T47D (cell line): Measurements from ENCODE around the gene MPP3.
"Not testable (repeated sequence)": the region's sequence is repeated elsewhere in the genome, so short reads cannot be mapped to it uniquely, and the experiment has no call there.

Experiments used
- DNase-seq, 2 experiments: peaks; one replicate each; pipeline versions ENCODE4 v3.0.0 to v3.0.0-alpha.2; 2011 to 2012; ENCODE audit warnings: low read depth in 1 of 2, low spot score in 1 of 2
- JUND ChIP-seq: IDR thresholded peaks from 2 replicates; pipeline ENCODE4 v1.6.1; 2012; ENCODE audit warnings: low read depth
- in situ Hi-C: cut with HindIII; loops from 2 replicates; pipeline ENCODE4 v1.10.0; 2016; ENCODE audit warnings: low sequenced_read_pairs, low pct_unique_long_range_greater_than_20kb

Gene MPP3

DNA sequence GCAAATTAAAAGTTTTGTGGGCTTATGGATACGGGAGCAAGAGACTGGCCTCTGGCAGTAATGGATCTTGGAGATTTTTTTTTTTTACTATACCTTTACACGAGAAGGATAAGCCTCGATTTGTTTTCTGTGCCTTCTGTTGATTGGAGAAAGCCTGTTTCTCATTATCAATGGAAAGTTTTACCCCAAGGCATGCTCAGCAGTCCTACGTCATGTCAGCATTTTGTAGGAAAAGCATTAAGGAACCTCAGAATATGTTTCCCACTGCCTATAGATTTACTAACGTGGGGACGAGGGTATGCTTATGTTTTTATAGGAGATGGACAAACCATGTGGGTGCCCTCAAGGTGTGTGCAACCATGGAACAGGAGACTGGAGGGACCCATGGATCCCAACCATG lies 40.9 kb upstream of the MPP3 start:
- TF ChIP-seq JUND, result no peak
- in situ Hi-C loops, result no loop called here
- no peak for DNase-seq

DNA sequence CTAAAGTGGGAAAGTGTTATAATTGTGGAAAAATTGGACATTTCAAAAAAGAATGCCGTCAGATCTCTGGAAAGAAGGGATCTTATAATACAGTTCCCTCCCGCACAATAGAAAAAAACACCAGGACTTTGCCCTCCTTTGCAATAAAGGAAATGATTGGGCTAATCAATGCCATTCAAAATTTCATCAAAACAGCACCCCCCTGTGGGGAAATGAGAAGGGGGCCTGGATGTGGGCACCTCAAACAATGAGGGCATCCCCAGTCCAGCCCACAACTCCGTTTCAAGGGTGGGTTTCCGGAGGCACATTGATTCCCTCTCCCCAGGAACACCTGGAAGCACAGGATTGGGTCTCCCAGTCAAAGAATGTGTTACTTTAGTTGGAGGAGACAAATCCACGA lies 40.1 kb upstream of the MPP3 start:
- in situ Hi-C loops, result no loop called here
- DNase-seq, result no peak
- TF ChIP-seq JUND, result no peak

GRCh38 chr17:43871946-43872690 lies 39.2 kb upstream of the MPP3 start:
- no peak for TF ChIP-seq JUND
- DNase-seq, result no peak
- in situ Hi-C loops, result no loop called here

DNA sequence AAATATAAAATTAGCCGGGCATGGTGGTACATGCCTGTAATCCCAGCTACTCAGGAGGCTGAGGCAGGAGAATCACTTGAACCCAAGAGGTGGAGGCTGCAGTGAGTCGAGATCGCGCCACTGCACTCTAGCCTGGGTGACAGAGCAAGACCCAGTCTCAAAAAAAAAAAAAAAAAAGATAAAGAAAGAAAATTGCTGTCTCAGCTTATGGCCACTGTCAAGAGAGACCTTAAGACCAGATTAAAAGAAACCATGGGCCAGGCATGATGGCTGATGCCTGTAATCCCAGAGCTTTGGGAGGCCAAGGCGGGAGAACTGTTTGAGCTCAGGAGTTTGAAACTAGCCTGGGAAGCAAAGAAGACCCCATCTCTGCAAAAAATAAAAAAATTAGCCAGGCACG lies 36.1 kb upstream of the MPP3 start:
- DNase-seq, in situ Hi-C loops: not testable (repeated sequence)

DNA sequence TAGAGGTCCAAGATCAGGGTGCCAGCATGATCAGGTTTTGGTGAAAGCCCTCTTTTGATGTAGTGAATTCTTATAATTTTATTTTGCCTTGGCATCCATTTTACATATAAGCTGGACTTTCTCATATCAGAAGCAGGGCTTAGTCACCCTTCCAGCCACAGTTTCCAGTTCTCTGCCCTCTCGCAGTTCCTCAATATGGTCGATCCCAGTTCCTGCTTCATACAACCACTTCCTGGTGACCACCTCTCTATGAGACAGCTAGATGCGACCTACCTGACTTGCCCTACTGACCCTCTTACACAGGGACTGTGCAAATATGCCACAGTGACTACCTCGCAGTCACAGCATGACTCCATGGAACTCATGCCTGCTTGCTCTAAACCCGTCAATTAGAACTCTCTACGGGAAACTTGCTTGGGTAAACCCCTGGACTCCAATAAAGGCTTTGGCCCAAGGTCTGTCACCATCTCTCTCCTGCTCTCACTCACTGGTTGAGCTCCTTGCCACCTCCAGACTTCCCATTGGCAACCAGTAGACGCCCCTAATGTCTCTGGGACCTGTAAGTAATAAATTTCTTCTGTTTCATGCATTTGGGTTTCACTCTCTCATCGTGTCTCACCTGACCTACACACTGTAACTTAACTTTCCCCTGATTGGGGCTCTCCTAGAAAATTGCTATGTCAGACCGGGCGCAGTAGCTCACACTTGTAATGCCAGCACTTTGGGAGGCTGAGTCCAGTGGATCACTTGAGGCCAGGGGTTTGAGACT lies 35.5 kb upstream of the MPP3 start:
- DNase-seq, result no peak
- in situ Hi-C loops, result no loop called here
- TF ChIP-seq JUND, result no peak

GRCh38 chr17:43864161-43864984 lies 31.4 kb upstream of the MPP3 start:
- no peak for TF ChIP-seq JUND
- in situ Hi-C loops, result no loop called here
- no peak for DNase-seq

DNA sequence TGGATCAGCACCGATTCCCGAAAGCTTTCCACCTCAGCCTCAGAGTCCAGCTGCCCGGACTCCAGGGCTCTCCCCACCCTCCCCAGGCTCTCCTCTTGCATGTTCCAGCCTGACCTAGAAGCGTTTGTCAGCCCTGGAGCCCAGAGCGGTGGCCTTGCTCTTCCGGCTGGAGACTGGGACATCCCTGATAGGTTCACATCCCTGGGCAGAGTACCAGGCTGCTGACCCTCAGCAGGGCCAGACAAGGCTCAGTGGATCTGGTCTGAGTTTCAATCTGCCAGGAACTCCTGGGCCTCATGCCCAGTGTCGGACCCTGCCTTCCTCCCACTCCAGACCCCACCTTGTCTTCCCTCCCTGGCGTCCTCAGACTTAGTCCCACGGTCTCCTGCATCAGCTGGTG lies 29.0 kb upstream of the MPP3 start:
- DNase-seq, result no peak
- in situ Hi-C loops, result no loop called here
- TF ChIP-seq JUND, result no peak

DNA sequence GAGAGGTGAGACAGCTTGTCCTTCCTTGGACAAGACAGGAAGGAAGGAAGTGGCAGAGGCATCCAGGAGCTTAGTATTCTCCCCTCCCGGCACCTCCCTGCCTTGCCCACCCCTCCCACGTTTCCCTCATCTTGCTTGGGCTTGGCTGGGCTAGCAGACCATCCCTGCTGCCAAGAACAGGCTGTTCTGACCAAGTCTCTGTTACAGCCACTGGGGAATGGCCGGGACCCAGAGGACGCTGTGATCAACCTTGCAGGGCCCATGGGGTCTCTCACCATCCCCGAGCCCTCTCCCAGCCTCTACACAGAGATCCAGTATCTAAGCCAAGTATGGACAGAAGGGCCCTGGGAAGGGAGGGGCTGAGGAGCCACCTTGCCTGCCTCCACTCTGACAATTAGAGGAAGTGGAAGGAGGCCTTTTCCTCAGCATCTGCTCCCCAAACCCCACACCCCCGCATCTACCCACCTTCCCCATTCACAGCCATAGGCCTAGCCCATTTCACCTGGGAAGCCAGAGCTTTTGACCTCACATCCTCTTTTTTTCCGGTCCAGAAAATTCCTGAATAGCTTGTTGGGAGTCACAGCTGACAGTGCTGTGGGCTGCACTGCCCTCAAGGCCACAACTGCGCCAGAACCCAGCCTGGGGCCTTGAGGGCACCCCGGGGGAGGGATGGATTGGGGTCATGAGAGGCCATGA lies 28.1 kb upstream of the MPP3 start:
- TF ChIP-seq JUND, result no peak
- in situ Hi-C loops, result no loop called here
- no peak for DNase-seq

GRCh38 chr17:43860077-43860725 lies 27.3 kb upstream of the MPP3 start:
- in situ Hi-C loops, result no loop called here

DNA sequence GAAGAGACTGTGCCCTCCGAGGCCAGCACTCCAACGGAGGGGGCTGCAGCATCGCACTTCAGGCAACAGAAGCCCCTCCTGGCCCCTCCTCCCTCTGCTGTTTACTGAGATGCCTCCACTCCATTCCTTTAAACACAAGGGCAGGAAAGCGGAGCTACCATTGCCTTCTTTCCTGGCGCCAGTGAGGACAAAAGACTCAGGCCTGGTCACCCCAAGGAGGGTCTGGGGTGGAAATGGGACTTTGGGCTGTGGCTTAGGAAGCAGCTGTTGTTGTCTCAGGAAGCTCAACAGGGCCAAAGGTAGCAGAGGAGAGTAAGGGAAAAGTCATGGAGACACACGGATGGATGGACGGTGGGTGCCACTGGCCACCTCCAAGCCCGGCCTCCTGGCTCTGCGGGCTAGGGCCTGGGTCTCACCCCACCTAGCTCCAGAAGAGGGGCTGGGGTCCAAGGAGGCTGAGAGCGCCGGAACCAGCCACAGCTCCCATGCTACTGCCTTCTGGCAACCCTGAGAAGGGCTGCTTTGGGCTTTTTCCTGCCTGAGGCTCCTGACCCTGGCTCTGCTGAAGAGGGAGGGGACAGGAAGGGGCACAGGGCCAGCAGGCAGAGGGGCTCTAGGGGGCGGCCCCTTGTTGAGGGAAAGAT lies 25.1 kb upstream of the MPP3 start:
- DNase-seq, result no peak
- in situ Hi-C loops, result no loop called here
- no peak for TF ChIP-seq JUND

More at GRCh38 chr17:43860077-43860725, 27.3 kb upstream of the MPP3 start:
- no peak for DNase-seq
- TF ChIP-seq JUND, result no peak

- no peak for DNase-seq
- no peak for TF ChIP-seq JUND
- in situ Hi-C loops, result no loop called here
Measured at GRCh38 chr17:43857141-43857540, 24.2 kb upstream of the MPP3 start.
